ENCODE results near the gene TREML1. TPM values are rescaled to one million over a fixed set of nuclear protein-coding genes. Genes with fewer than 3 reads are reported as not detected.

Gene TREML1
- total and polyA plus RNA-seq, 12 donors = 0.28 to 4.7 (median 0.88) TPM; not detected in 2

- intact Hi-C loops (cut with DNase I) = no loop called here
Observed at GRCh38 chr6:41177695-41178094, 23.5 kb upstream of the TREML1 start.

GRCh38 chr6:41177287-41177686, 23.1 kb upstream of the TREML1 start:
- Histone ChIP-seq H3K27me3 (no peaks in the 10 kb centered on the region), H3K27ac (no peak overlapping the region), H3K4me3 (no peak overlapping the region), H3K9me3 (replicated peaks in 1 of 3) (no peaks in the 10 kb centered on the region), H3K36me3 (replicated peaks in 1 of 2) (no peaks in the 10 kb centered on the region), H3K4me1 (replicated peaks in 1 of 2) (no peaks in the 10 kb centered on the region)
- no peak for TF ChIP-seq CTCF (IDR thresholded peaks at IDR 0.05)
- no peak for TF ChIP-seq POLR2A (IDR thresholded peaks at IDR 0.05)
- intact Hi-C loops (cut with DNase I) = no loop called here
- WGBS, 4 donors = 64 to 73% (median 68%) methylated on average over 3 of the region's 3 CpGs
- DNase-seq = no peak

More at GRCh38 chr6:41177695-41178094, 23.5 kb upstream of the TREML1 start:
- no peaks in the 10 kb centered on the region for H3K36me3 ChIP-seq (replicated peaks in 1 of 2)
- H3K27me3 ChIP-seq = no peaks in the 10 kb centered on the region
- H3K4me3 ChIP-seq = no peak overlapping the region
- H3K27ac ChIP-seq = no peak overlapping the region
- TF ChIP-seq POLR2A (IDR thresholded peaks at IDR 0.05) = no peak
- TF ChIP-seq CTCF (IDR thresholded peaks at IDR 0.05) = no peak
- H3K4me1 ChIP-seq (replicated peaks in 1 of 2) = no peaks in the 10 kb centered on the region
- no peak for DNase-seq
- no peaks in the 10 kb centered on the region for H3K9me3 ChIP-seq (replicated peaks in 1 of 3)
- 80 to 96% (median 89%) methylated on average over 2 of the region's 2 CpGs for WGBS, 4 donors

- H3K36me3 ChIP-seq (replicated peaks in 1 of 2) = no peaks in the 10 kb centered on the region
- H3K9me3 ChIP-seq (replicated peaks in 1 of 3) = no peaks in the 10 kb centered on the region
- intact Hi-C loops (cut with DNase I) = no loop called here
- H3K27me3 ChIP-seq = no peaks in the 10 kb centered on the region
- H3K4me1 ChIP-seq (replicated peaks in 1 of 2) = no peaks in the 10 kb centered on the region
- 86 to 91% (median 89%) methylated on average over 12 of the region's 12 CpGs for WGBS, 4 donors
- no peak overlapping the region for H3K4me3 ChIP-seq
- no peak for DNase-seq
- TF ChIP-seq POLR2A (IDR thresholded peaks at IDR 0.05) (no peak), CTCF (IDR thresholded peaks at IDR 0.05) (no peak)
- no peak overlapping the region for H3K27ac ChIP-seq
Observed at GRCh38 chr6:41176189-41176588, 22.0 kb upstream of the TREML1 start.

- H3K4me3 ChIP-seq = no peak overlapping the region
- no peaks in the 10 kb centered on the region for H3K36me3 ChIP-seq (replicated peaks in 1 of 2)
- no peak for DNase-seq
- 64 to 83% (median 74%) methylated on average over 1 of the region's 1 CpG for WGBS, 4 donors
- no peaks in the 10 kb centered on the region for H3K27me3 ChIP-seq
- H3K27ac ChIP-seq = no peak overlapping the region
- no peak for TF ChIP-seq POLR2A (IDR thresholded peaks at IDR 0.05)
- no peak for TF ChIP-seq CTCF (IDR thresholded peaks at IDR 0.05)
- no peaks in the 10 kb centered on the region for H3K9me3 ChIP-seq (replicated peaks in 1 of 3)
- intact Hi-C loops (cut with DNase I) = no loop called here
- no peaks in the 10 kb centered on the region for H3K4me1 ChIP-seq (replicated peaks in 1 of 2)
Observed at GRCh38 chr6:41175084-41175483, 20.9 kb upstream of the TREML1 start.
